Right lobe of liver (tissue), 6 donors: ENCODE results near the gene DDRGK1. TPM values are rescaled to one million over a fixed set of nuclear protein-coding genes. Genes with fewer than 3 reads are reported as not detected.

ENCODE experiments used
- ATAC-seq, 4 donors: fragments of 200-7000 bp; cut with Tn5 transposase; one replicate each; pipeline ENCODE4 v1.9.1; 2020; ENCODE audit warnings: mild to moderate bottlenecking in 4 of 4, moderate library complexity in 4 of 4
- DNase-seq, 3 donors: peaks; one replicate each; pipeline ENCODE4 v3.0.0-alpha.2; 2020
- H3K27ac ChIP-seq, 3 donors: fragments of 200-600 bp; one replicate each; pipeline ENCODE4 v1.8.0; 2022
- H3K27me3 ChIP-seq, 2 donors: fragments of 200-600 bp; one replicate each; pipeline ENCODE4 v1.8.0; 2022
- H3K36me3 ChIP-seq, 4 donors: fragments of 200-600 bp; sonication (generic) in 1 of 4; one replicate each; pipeline versions ENCODE4 v1.5.1 to v1.8.0; 2017 to 2022; ENCODE audit warnings: control low read depth in 1 of 4
- H3K4me1 ChIP-seq, 4 donors: fragments of 200-600 bp; sonication (generic) in 1 of 4; one replicate each; pipeline versions ENCODE4 v1.5.1 to v1.8.0; 2017 to 2022; ENCODE audit warnings: control low read depth in 1 of 4
- H3K4me3 ChIP-seq, 3 donors: fragments of 200-600 bp; one replicate each; pipeline ENCODE4 v1.8.0; 2022
- H3K9me3 ChIP-seq, 4 donors: fragments of 200-600 bp; sonication (generic) in 1 of 4; one replicate each; pipeline versions ENCODE4 v1.5.1 to v1.8.0; 2017 to 2022; ENCODE audit warnings: control low read depth in 1 of 4
- POLR2A ChIP-seq: fragments of 450-650 bp; IDR thresholded peaks from one replicate; pipeline ENCODE4 v1.6.1; 2017; ENCODE audit warnings: antibody characterized with exemption, mild to moderate bottlenecking
- WGBS: methylation state at CpG from one replicate; pipeline ENCODE4 v1.1.6; 2018; ENCODE audit warnings: low coverage, low lambda C conversion rate; ENCODE audit not compliant: insufficient coverage; ENCODE audit errors: missing lambda C conversion rate; 5-methylcytosine and 5-hydroxymethylcytosine counted together
- intact Hi-C, 2 donors: fragments of 100-400 bp; cut with DNase I; formaldehyde crosslinking; loops; one replicate each; pipeline versions ENCODE4 v1.11.2 to v1.14.1; 2022
- total RNA-seq, 6 experiments: library from RNA; depleted of rRNA in 2 of 6; stranded (reverse); fragments of >200 nt in 2 of 6; fragmentation: NEBNext Ultra II Directional in 3 of 6; extraction: Animal tissue kit (Norgen Biotek cat#: 25700) in 3 of 6; gene quantifications; one replicate each; pipeline versions ENCODE4 v1.1.0 to v1.2.4, GENCODE V29; 2016 to 2023
- TF ChIP-seq, protein P1 (sequence below), 4 donors: fragments of 200-600 bp in 3 of 4; fragments of 450-650 bp in 1 of 4; IDR thresholded peaks; one replicate each; pipeline versions ENCODE4 v1.5.1 to v1.8.0; 2016 to 2022; ENCODE audit warnings: antibody characterized with exemption in 4 of 4, mild to moderate bottlenecking in 2 of 4
- donor health status: DM: no; HTN: yes; CAD: no.
- donor health status: DM: no; HTN: no; CAD: no.
- donor health status: DM: no; HTN: no; CAD: no.
- donor health status: DM: no; HTN: yes; CAD: no.
- donor health status: DM: no; HTN: yes; CAD: no.

Gene DDRGK1
- total RNA-seq, 6 experiments from 2014 or later = 55.0 to 76.1 (median 60.1) TPM

DNA sequence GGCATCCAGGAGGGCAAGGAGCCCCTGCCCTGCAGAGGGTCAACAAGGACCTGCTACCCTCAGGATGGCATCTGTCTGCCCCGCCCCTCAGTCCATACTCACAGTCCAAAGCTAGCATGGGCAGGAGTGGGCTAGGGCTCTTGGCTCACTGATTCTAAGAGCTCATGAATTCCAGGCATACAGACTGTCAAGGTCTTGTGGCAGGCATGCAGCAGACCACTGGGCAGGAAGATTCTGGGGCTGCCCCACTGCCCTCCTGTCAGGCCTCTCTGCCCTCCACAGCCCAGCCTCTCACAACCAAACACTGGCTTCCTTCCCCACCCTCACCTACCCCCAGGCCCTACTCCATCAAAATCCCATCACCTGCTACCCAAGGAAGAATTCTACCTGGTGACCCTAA is 40.1 kb upstream of the DDRGK1 start:
- Histone ChIP-seq H3K4me1 (peaks cover 0 to 11% (median 0%) of the 10 kb centered on the region in 4 donors), H3K9me3 (no peaks in the 10 kb centered on the region), H3K36me3 (no peaks in the 10 kb centered on the region), H3K4me3 (no peak overlapping the region), H3K27ac (no peak overlapping the region), H3K27me3 (peaks cover 0 to 2% of the 10 kb centered on the region in 2 donors)
- ATAC-seq (no peak), DNase-seq (no peak)
- TF ChIP-seq, protein P1, sequence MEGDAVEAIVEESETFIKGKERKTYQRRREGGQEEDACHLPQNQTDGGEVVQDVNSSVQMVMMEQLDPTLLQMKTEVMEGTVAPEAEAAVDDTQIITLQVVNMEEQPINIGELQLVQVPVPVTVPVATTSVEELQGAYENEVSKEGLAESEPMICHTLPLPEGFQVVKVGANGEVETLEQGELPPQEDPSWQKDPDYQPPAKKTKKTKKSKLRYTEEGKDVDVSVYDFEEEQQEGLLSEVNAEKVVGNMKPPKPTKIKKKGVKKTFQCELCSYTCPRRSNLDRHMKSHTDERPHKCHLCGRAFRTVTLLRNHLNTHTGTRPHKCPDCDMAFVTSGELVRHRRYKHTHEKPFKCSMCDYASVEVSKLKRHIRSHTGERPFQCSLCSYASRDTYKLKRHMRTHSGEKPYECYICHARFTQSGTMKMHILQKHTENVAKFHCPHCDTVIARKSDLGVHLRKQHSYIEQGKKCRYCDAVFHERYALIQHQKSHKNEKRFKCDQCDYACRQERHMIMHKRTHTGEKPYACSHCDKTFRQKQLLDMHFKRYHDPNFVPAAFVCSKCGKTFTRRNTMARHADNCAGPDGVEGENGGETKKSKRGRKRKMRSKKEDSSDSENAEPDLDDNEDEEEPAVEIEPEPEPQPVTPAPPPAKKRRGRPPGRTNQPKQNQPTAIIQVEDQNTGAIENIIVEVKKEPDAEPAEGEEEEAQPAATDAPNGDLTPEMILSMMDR (IDR thresholded peaks at IDR 0.05) = no peak
- intact Hi-C loops = no loop called here
- WGBS = no CpG with 5 or more reads among the region's 1 CpG

DNA sequence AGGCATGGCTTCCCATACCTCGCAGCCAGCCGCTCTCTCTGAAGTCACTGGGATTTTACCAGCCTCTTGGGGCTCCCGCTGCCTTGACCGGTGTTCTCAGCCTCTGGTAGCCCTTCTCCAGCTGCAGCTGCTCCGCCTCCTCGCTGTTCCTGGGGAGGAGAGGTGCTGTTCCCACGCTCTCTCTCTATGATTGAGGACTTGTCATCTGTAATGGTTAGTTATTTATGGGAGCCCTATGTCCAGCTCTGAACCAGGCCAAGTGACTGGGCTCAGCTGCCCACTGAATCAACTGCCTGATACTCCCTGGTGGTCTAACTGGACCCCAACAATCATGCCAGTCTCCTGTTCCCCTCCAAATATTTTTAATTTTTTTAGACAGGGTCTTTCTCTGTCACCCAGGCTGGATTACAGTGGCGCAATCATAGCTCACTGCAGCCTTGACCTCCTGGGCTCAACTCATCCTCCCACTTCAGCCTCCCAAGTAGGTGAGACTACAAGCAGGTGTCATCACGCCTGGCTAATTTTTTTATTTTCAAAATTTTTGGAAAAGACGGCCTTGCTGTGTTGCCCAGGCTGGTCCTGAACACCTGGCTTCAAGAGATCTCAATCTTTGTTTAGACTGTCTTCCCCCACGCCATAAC is 39.4 kb upstream of the DDRGK1 start:
- 82% methylated on average over 11 of the region's 11 CpGs for WGBS
- ATAC-seq (no peak), DNase-seq (no peak)
- Histone ChIP-seq H3K27me3 (peaks cover 0 to 7% of the 10 kb centered on the region in 2 donors), H3K9me3 (no peaks in the 10 kb centered on the region), H3K36me3 (no peaks in the 10 kb centered on the region), H3K4me3 (no peak overlapping the region), H3K4me1 (peaks cover 0 to 12% (median 0%) of the 10 kb centered on the region in 4 donors), H3K27ac (no peak overlapping the region)
- TF ChIP-seq, protein P1 (IDR thresholded peaks at IDR 0.05) = no peak
- no peak for TF ChIP-seq POLR2A
- intact Hi-C loops = no loop called here

DNA sequence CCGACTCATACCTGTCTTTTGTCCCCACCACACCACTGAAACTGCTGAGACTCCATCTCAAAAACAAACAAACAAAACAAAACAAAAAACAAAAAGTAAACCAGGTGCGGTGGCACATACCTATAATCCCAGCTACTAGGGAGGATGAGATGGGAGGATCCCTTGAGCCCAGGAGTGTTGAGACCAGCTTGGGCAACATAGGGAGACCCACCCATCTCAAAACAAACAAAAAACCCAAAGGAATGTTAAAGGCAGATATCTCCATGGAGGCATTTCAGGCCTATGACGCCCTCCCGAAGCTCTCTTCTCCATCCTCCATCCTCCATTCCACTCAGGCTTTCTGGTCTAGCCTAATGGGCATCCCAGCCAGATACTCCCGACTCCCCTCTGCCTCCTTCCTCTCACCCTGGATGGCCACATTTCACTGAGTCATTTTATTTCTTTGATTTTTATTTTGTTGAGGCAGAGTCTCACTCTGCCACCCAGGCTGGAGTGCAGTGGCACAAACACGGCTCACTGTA is 37.8 kb upstream of the DDRGK1 start:
- ATAC-seq (no peak), DNase-seq (no peak)
- H3K4me1 ChIP-seq = peaks cover 0 to 17% (median 0%) of the 10 kb centered on the region in 4 donors
- no peaks in the 10 kb centered on the region for H3K9me3 ChIP-seq
- no peaks in the 10 kb centered on the region for H3K36me3 ChIP-seq
- TF ChIP-seq, protein P1 (IDR thresholded peaks at IDR 0.05) = no peak
- 59% methylated on average over 6 of the region's 6 CpGs for WGBS
- intact Hi-C loops = no loop called here
- H3K4me3 ChIP-seq = no peak overlapping the region
- H3K27me3 ChIP-seq = peaks cover 0 to 7% of the 10 kb centered on the region in 2 donors
- H3K27ac ChIP-seq = no peak overlapping the region

DNA sequence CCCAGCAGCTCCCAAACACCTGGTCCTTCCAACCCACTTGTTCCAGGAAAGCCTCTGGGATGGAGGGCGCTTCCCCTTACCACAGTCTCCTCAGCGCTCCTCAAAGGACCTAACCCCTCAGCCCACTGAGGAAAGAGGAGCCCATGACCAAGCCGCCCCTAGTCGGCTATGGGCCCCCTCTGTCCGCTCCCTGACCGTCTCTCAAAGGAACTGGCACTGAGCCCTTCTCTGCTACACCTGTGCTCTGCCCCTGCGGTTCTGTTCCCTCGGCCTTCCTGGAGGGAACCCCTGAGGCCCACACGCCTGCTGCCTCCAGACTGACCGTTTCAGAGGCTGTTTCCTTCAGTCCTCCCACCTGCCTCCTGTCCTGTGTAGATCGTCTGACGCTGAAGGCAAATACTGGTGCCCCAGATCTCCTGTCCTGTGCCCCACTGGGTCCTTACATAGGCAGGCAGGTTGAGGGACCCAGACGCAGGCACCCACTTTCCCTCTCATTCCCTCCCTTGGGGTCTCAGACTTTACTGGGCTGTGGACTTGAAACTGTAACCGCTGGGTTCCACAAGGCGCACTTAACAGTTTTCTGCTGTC is 36.4 kb upstream of the DDRGK1 start:
- ATAC-seq = no peak
- 70% methylated on average over 2 of the region's 15 CpGs for WGBS
- TF ChIP-seq POLR2A = no peak
- TF ChIP-seq, protein P1 (IDR thresholded peaks at IDR 0.05) = no peak
- H3K27ac ChIP-seq = no peak overlapping the region
- peaks cover 0 to 7% of the 10 kb centered on the region in 2 donors for H3K27me3 ChIP-seq
- intact Hi-C loops = no loop called here
- no peak overlapping the region for H3K4me3 ChIP-seq
- DNase-seq = no peak
- H3K9me3 ChIP-seq = no peaks in the 10 kb centered on the region
- H3K4me1 ChIP-seq = peaks cover 0 to 17% (median 0%) of the 10 kb centered on the region in 4 donors
- no peaks in the 10 kb centered on the region for H3K36me3 ChIP-seq
